DND-41 (cell line): Measurements from ENCODE around the gene SNRPA1.

Experiments
- ATAC-seq: fragments of 200-7000 bp; cut with Tn5 transposase; 3 replicates; pipeline ENCODE4 v1.9.1; 2021; ENCODE audit warnings: low read depth; ENCODE audit not compliant: insufficient read depth
- DNase-seq: peaks from one replicate; pipeline ENCODE4 v3.0.0-alpha.2; 2020
- H2AFZ ChIP-seq: 2 replicates; pipeline ENCODE4 v1.6.0; 2012; ENCODE audit warnings: low read depth, low read length
- H3K27ac ChIP-seq: 2 replicates; pipeline ENCODE4 v1.5.1; 2012; ENCODE audit warnings: low read length, inconsistent platforms
- H3K27me3 ChIP-seq: fragments of 200-600 bp; sonication (generic); 2 replicates; pipeline ENCODE4 v1.6.0; 2012; ENCODE audit warnings: low read length, mild to moderate bottlenecking, inconsistent platforms; ENCODE audit not compliant: insufficient read depth, poor library complexity
- H3K36me3 ChIP-seq: 2 replicates; pipeline ENCODE4 v1.5.1; 2012; ENCODE audit warnings: low read length, inconsistent platforms; ENCODE audit not compliant: insufficient read depth
- H3K4me1 ChIP-seq: 2 replicates; pipeline ENCODE4 v1.5.1; 2012; ENCODE audit warnings: mild to moderate bottlenecking, low read length; ENCODE audit not compliant: insufficient read depth
- H3K4me2 ChIP-seq: 2 replicates; pipeline ENCODE4 v1.6.0; 2012; ENCODE audit warnings: mild to moderate bottlenecking, moderate library complexity, low read length, inconsistent platforms; ENCODE audit not compliant: insufficient read depth
- H3K4me3 ChIP-seq, 2 experiments: fragments of 200-600 bp in 1 of 2; shearing (Covaris generic) in 1 of 2; 2 replicates each; pipeline ENCODE4 v1.5.1; 2012 to 2016; ENCODE audit warnings: inconsistent platforms in 2 of 2, low read length in 2 of 2, mild to moderate bottlenecking in 2 of 2, low read depth in 1 of 2, moderate library complexity in 1 of 2
- H3K79me2 ChIP-seq: 2 replicates; pipeline ENCODE4 v1.6.0; 2012; ENCODE audit warnings: low read length, inconsistent platforms; ENCODE audit not compliant: insufficient read depth
- H3K9ac ChIP-seq: 2 replicates; pipeline ENCODE4 v1.6.0; 2012; ENCODE audit warnings: low read depth, mild to moderate bottlenecking, inconsistent platforms, low read length, moderate library complexity
- H3K9me3 ChIP-seq: 2 replicates; pipeline ENCODE4 v1.5.1; 2012; ENCODE audit warnings: low read length, moderate library complexity, mild to moderate bottlenecking, inconsistent platforms; ENCODE audit not compliant: insufficient read depth, severe bottlenecking
- H4K20me1 ChIP-seq: 2 replicates; pipeline ENCODE4 v1.6.0; 2012; ENCODE audit warnings: low read length; ENCODE audit not compliant: insufficient read depth
- CTCF ChIP-seq: IDR thresholded peaks from 2 replicates; pipeline ENCODE4 v1.5.1; 2012; ENCODE audit warnings: borderline replicate concordance, low read length, moderate library complexity, mild to moderate bottlenecking; ENCODE audit not compliant: poor library complexity, severe bottlenecking; ENCODE audit errors: extremely low read depth
- EZH2 ChIP-seq: IDR thresholded peaks from 3 replicates; pipeline ENCODE4 v1.6.1; 2012; ENCODE audit warnings: borderline replicate concordance, low read depth, mild to moderate bottlenecking, moderate library complexity, low read length, inconsistent platforms; ENCODE audit not compliant: severe bottlenecking

SNRPA1 gene

GRCh38 chr15:101254157-101255050, 40.6 kb downstream of the SNRPA1 start:
- H2AFZ ChIP-seq = no peak overlapping the region
- peaks cover 5% of the 10 kb centered on the region; the same call in 1 of the 2 replicates for H4K20me1 ChIP-seq
- H3K4me2 ChIP-seq = no peak overlapping the region
- no peaks in the 10 kb centered on the region for H3K9me3 ChIP-seq
- H3K36me3 ChIP-seq = no peaks in the 10 kb centered on the region; the same call in 1 of the 2 replicates
- H3K27me3 ChIP-seq = peaks cover 11% of the 10 kb centered on the region
- DNase-seq = no peak
- no peak for ATAC-seq
- no peak overlapping the region for H3K27ac ChIP-seq
- peaks cover 22% of the 10 kb centered on the region for H3K79me2 ChIP-seq
- no peak overlapping the region for H3K9ac ChIP-seq
- no peak overlapping the region for H3K4me3 ChIP-seq
- peaks cover 54% of the 10 kb centered on the region for H3K4me1 ChIP-seq
- TF ChIP-seq CTCF (no peak), EZH2 (no peak)

GRCh38 chr15:101252836-101253235, 42.2 kb downstream of the SNRPA1 start:
- no peak for ATAC-seq
- no peaks in the 10 kb centered on the region for H3K9me3 ChIP-seq

GRCh38 chr15:101251830-101252820, 42.9 kb downstream of the SNRPA1 start, which contains the start of gene CHSY1:
CHSY1 (minus strand) TSS chr15:101252048; CDS start chr15:101251456, 592 bp downstream.
- peak within 1 kb of the TSS; percentile 67 for H3K27ac ChIP-seq

More at GRCh38 chr15:101252836-101253235, 42.2 kb downstream of the SNRPA1 start:
- Histone ChIP-seq H4K20me1 (peaks cover 5% of the 10 kb centered on the region; the same call in 1 of the 2 replicates), H3K27me3 (peaks cover 11% of the 10 kb centered on the region), H3K4me3 (peak overlapping the region; percentile 62 to 87; a peak in 3 of 4 replicates), H2AFZ (peak overlapping the region; percentile 84; the same call in 1 of the 2 replicates), H3K9ac (peak overlapping the region; percentile 77), H3K79me2 (peaks cover 36% of the 10 kb centered on the region), H3K36me3 (peaks cover 3% of the 10 kb centered on the region; the same call in 1 of the 2 replicates), H3K4me1 (peaks cover 67% of the 10 kb centered on the region), H3K4me2 (peak overlapping the region; percentile 81), H3K27ac (no peak overlapping the region)
- TF ChIP-seq EZH2 (no peak), CTCF (no peak)
- DNase-seq = no peak

More at GRCh38 chr15:101251830-101252820, 42.9 kb downstream of the SNRPA1 start, which contains the start of gene CHSY1:
- TF ChIP-seq EZH2 (peak; percentile 57), CTCF (peak; percentile 25)
- peak; percentile 61 for ATAC-seq
- Histone ChIP-seq H3K36me3 (peaks cover 10% of the 10 kb centered on the region; the same call in 1 of the 2 replicates), H3K9ac (peak within 1 kb of the TSS; percentile 81), H3K4me1 (peaks cover 74% of the 10 kb centered on the region), H2AFZ (peak within 1 kb of the TSS; percentile 84), H3K4me2 (peak within 1 kb of the TSS; percentile 95), H3K27me3 (peaks cover 11% of the 10 kb centered on the region), H3K79me2 (peaks cover 43% of the 10 kb centered on the region), H3K9me3 (no peaks in the 10 kb centered on the region), H3K4me3 (peak within 1 kb of the TSS; percentile 78 to 87), H4K20me1 (peaks cover 8% of the 10 kb centered on the region; the same call in 1 of the 2 replicates)
- peak; percentile 79 for DNase-seq
